BJ (cell line): Measurements from ENCODE around the gene BRF1. TPM values are rescaled to one million over a fixed set of nuclear protein-coding genes. Genes with fewer than 3 reads are reported as not detected.

Experiments
- CTCF ChIA-PET: fragments of 350-600 bp; formaldehyde crosslinking; extraction: SDS; loops from one replicate; lab custom pipeline; 2021; ENCODE audit warnings: antibody characterized with exemption, inconsistent platforms; lab: Yijun Ruan, JAX
- POLR2A ChIA-PET: fragments of 300-600 bp; sonication (Branson Sonifier 250); formaldehyde crosslinking; extraction: SDS; loops from one replicate; lab custom pipeline; 2021; ENCODE audit warnings: antibody characterized with exemption; lab: Charles Lee
- DNase-seq: peaks from one replicate; pipeline ENCODE4 v3.0.0-alpha.2; 2011; ENCODE audit warnings: low read depth
- H3K27me3 ChIP-seq: 2 replicates; pipeline ENCODE4 v1.6.0; 2011; ENCODE audit warnings: low read length; ENCODE audit not compliant: control insufficient read depth, insufficient read depth
- H3K36me3 ChIP-seq: 2 replicates; pipeline ENCODE4 v1.5.1; 2011; ENCODE audit warnings: low read length; ENCODE audit not compliant: control insufficient read depth, insufficient read depth
- H3K4me3 ChIP-seq: 2 replicates; pipeline ENCODE4 v1.5.1; 2011; ENCODE audit warnings: low read depth, mild to moderate bottlenecking, control low read depth, low read length
- polyA plus RNA-seq: library from polyadenylated mRNA; depleted of rRNA; stranded (reverse); fragments of >200 nt; gene quantifications from 2 replicates; pipeline ENCODE4 v1.2.3, GENCODE V29; 2011
- TF ChIP-seq, protein P1 (sequence below): IDR thresholded peaks from 2 replicates; pipeline ENCODE4 v1.5.1; 2011; ENCODE audit warnings: low read depth, mild to moderate bottlenecking, control low read depth, inconsistent platforms, low read length, moderate library complexity; ENCODE audit not compliant: insufficient read depth

The BRF1 gene
- polyA plus RNA-seq, 1 experiment: 8.2 TPM

- Histone ChIP-seq H3K4me3 (no peak overlapping the region), H3K27me3 (no peaks in the 10 kb centered on the region), H3K36me3 (peaks cover 20% of the 10 kb centered on the region)
- DNase-seq: no peak
- TF ChIP-seq, protein P1, sequence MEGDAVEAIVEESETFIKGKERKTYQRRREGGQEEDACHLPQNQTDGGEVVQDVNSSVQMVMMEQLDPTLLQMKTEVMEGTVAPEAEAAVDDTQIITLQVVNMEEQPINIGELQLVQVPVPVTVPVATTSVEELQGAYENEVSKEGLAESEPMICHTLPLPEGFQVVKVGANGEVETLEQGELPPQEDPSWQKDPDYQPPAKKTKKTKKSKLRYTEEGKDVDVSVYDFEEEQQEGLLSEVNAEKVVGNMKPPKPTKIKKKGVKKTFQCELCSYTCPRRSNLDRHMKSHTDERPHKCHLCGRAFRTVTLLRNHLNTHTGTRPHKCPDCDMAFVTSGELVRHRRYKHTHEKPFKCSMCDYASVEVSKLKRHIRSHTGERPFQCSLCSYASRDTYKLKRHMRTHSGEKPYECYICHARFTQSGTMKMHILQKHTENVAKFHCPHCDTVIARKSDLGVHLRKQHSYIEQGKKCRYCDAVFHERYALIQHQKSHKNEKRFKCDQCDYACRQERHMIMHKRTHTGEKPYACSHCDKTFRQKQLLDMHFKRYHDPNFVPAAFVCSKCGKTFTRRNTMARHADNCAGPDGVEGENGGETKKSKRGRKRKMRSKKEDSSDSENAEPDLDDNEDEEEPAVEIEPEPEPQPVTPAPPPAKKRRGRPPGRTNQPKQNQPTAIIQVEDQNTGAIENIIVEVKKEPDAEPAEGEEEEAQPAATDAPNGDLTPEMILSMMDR: no peak
- CTCF ChIA-PET: interaction anchor here (0.9 kb wide), 1 partner anchor 22 kb away, joined by 3 read pairs; no protein-coding TSS in a partner anchor
- POLR2A ChIA-PET: no interaction called here
These were observed 76.8 kb downstream of the BRF1 start for GRCh38 chr14:105223770-105224544.

GRCh38 chr14:105223260-105223659 is 77.5 kb downstream of the BRF1 start:
- no peak for DNase-seq
- H3K4me3 ChIP-seq: no peak overlapping the region
- ChIA-PET CTCF (no interaction called here), POLR2A (no interaction called here)
- H3K27me3 ChIP-seq: no peaks in the 10 kb centered on the region
- peaks cover 26% of the 10 kb centered on the region for H3K36me3 ChIP-seq
- TF ChIP-seq, protein P1: no peak

DNA sequence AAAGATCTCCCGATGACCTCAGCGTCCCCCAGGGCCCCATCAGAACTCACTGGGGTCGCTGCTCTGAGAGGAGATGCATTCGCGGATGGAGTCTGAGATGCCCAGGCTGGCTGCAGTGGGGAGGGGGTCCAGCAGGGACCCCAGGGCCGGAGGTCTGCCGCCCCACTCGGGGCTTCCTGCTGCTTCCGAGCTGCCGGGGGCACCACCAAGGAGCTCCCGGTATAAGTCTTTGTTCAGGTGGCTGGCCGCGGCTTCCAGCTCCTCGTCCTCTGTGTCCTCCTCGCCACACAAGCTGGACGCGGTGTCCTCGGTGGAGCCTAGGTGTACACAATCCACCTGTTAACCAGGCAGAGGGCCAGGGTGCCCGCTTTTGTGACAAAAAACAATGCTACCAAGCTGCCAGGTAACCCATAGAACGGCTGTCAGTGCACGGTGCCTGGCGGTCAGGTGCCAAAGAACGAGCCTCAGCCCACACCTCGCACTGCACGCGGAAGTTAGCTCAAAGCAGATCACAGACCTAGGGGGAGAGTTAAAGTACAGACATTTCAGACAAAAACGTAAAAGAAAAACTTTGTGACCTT is 79.1 kb downstream of the BRF1 start:
- CTCF ChIA-PET: interaction anchor here (1.0 kb wide), 1 partner anchor 19 kb away, joined by 3 read pairs; no protein-coding TSS in a partner anchor
- H3K4me3 ChIP-seq: no peak overlapping the region
- POLR2A ChIA-PET: no interaction called here

DNA sequence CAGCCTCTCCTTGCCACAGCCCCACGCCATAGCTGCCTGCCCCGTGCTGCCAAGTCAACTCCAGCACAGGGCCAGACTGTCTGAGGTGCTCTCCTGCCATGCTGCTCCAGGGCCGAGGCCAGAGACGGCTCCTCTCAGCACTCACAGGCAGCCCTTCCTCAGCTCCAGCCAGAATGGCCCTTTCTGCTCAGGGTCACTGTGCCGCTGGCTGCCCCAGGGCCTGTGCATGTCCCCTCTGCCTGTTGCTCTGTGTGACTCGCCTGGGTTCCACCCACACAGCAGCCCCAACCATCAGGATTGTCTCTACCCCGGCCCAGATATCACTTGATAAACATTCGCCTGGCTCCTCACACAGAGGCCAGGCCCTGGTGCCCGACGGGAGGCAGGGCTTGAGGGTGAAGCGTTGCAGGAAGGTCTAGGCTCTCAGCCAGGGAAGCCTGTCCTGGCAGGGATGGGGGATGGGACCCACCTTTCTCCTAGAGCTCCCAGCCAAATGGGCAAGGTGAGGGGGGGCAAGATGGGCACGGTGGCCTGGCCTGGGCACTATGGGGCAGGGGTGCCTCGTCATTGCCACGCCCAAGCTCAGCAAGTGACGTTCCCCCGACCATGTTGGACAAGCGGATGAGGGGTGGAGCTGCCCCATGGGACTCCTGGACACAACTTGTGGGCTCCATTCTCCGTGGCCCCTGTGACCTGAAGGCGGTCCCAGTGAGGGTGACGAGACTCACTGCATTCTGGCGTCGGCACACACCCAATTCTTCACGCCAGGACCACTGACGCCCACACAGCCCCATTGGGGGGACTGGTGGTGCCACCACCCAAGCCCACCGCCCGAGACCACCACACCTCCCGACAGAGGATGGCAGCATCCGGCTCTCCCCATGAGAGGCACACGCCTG is 79.9 kb downstream of the BRF1 start:
- Histone ChIP-seq H3K4me3 (no peak overlapping the region), H3K27me3 (no peaks in the 10 kb centered on the region), H3K36me3 (peaks cover 32% of the 10 kb centered on the region)
- TF ChIP-seq, protein P1: no peak
- no peak for DNase-seq
- ChIA-PET CTCF (no interaction called here), POLR2A (no interaction called here)

More for the DNA sequence above, 79.1 kb downstream of the BRF1 start:
- Histone ChIP-seq H3K27me3 (no peaks in the 10 kb centered on the region), H3K36me3 (peaks cover 33% of the 10 kb centered on the region)
- TF ChIP-seq, protein P1: no peak
- no peak for DNase-seq

- ChIA-PET POLR2A (no interaction called here), CTCF (no interaction called here)
- Histone ChIP-seq H3K27me3 (no peaks in the 10 kb centered on the region), H3K36me3 (peaks cover 32% of the 10 kb centered on the region), H3K4me3 (no peak overlapping the region)
- DNase-seq: no peak
- TF ChIP-seq, protein P1: no peak
These were observed 81.0 kb downstream of the BRF1 start for GRCh38 chr14:105219753-105220152.
